ENCODE data around the gene PRKCA. TPM values are rescaled to one million over a fixed set of nuclear protein-coding genes. Genes with fewer than 3 reads are reported as not detected.

The PRKCA gene
- total RNA-seq, 4 donors from 2014 or later, result 9.8 to 25.6 (median 12.2) TPM

- 75% methylated on average over 6 of the region's 6 CpGs for WGBS
- H3K9me3 ChIP-seq, result no peaks in the 10 kb centered on the region
- no peak overlapping the region for H3K27ac ChIP-seq
- H3K4me1 ChIP-seq, result no peaks in the 10 kb centered on the region
- H3K4me3 ChIP-seq, result no peak overlapping the region
- TF ChIP-seq, protein P1, sequence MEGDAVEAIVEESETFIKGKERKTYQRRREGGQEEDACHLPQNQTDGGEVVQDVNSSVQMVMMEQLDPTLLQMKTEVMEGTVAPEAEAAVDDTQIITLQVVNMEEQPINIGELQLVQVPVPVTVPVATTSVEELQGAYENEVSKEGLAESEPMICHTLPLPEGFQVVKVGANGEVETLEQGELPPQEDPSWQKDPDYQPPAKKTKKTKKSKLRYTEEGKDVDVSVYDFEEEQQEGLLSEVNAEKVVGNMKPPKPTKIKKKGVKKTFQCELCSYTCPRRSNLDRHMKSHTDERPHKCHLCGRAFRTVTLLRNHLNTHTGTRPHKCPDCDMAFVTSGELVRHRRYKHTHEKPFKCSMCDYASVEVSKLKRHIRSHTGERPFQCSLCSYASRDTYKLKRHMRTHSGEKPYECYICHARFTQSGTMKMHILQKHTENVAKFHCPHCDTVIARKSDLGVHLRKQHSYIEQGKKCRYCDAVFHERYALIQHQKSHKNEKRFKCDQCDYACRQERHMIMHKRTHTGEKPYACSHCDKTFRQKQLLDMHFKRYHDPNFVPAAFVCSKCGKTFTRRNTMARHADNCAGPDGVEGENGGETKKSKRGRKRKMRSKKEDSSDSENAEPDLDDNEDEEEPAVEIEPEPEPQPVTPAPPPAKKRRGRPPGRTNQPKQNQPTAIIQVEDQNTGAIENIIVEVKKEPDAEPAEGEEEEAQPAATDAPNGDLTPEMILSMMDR (IDR thresholded peaks at IDR 0.05), result no peak
- TF ChIP-seq EP300 (IDR thresholded peaks at IDR 0.05) (no peak), POLR2A (IDR thresholded peaks at IDR 0.05) (no peak), POLR2AphosphoS5 (IDR thresholded peaks at IDR 0.05) (no peak)
- no peak for DNase-seq (ENCODE audit: low spot score in 2 of 2)
- peaks cover 25% of the 10 kb centered on the region for H3K27me3 ChIP-seq
- H3K36me3 ChIP-seq, result no peaks in the 10 kb centered on the region
Observed at GRCh38 chr17:66819466-66819865, 517.1 kb downstream of the PRKCA start.

DNA sequence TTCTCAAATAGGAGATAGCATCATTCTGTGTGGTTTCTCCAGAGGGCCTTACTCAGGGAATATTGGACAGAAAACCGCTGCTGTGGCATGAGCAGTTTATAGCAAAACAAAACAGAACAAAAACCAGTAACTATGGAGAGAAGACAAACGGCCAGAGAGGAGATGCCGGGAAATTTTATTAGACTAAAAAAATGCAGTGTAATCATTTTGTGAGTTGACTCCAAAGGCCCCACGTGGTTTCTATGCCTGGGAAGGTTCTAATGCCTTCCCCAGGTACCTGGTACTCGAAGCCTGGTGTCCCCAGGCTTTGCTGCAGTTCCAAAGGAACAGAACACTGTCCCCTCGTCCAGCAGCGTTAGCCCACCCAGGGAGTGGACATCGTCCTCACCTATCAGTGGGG lies 519.6 kb downstream of the PRKCA start:
- no peaks in the 10 kb centered on the region for H3K4me1 ChIP-seq
- H3K4me3 ChIP-seq, result no peak overlapping the region
- H3K36me3 ChIP-seq, result no peaks in the 10 kb centered on the region
- peaks cover 41% of the 10 kb centered on the region for H3K27me3 ChIP-seq
- TF ChIP-seq, protein P1 (IDR thresholded peaks at IDR 0.05), result no peak
- no peak for TF ChIP-seq POLR2AphosphoS5 (IDR thresholded peaks at IDR 0.05)
- TF ChIP-seq EP300 (IDR thresholded peaks at IDR 0.05), result no peak
- no peak overlapping the region for H3K27ac ChIP-seq
- no peaks in the 10 kb centered on the region for H3K9me3 ChIP-seq
- 75% methylated on average over 8 of the region's 8 CpGs for WGBS
- DNase-seq (ENCODE audit: low spot score in 2 of 2), result no peak

GRCh38 chr17:66826856-66827255 lies 524.4 kb downstream of the PRKCA start:
- Histone ChIP-seq H3K4me3 (no peak overlapping the region), H3K9me3 (no peaks in the 10 kb centered on the region), H3K36me3 (no peaks in the 10 kb centered on the region), H3K27ac (no peak overlapping the region), H3K4me1 (no peaks in the 10 kb centered on the region), H3K27me3 (peaks cover 67% of the 10 kb centered on the region)
- no peak for DNase-seq (ENCODE audit: low spot score in 2 of 2)
- no peak for TF ChIP-seq POLR2A (IDR thresholded peaks at IDR 0.05)
- TF ChIP-seq, protein P1 (IDR thresholded peaks at IDR 0.05), result no peak
- no peak for TF ChIP-seq POLR2AphosphoS5 (IDR thresholded peaks at IDR 0.05)
- no peak for TF ChIP-seq EP300 (IDR thresholded peaks at IDR 0.05)
- 66% methylated on average over 6 of the region's 6 CpGs for WGBS

DNA sequence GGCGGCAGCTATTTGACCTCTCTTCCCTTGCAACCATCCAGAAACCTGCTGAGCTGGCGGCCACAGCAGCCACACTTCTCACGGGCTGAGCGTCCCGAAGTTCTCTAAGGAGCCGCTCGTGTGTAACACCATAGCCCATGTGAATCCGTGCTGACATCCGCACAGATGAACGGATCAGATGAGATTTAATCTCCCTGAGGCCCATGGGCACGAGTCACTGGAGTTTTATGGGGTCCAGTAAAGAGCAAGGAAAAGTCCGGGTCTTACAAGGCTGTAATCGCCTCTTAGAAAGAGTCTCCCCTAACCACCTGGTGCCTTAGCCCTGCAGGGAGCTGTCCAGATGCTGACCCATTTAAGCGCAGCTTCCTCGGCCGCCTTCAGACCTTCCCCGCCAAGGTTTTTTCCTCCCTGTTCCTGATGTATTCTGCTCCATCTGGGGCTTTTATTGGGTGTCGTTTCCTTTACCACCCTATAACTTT lies 527.0 kb downstream of the PRKCA start:
- Histone ChIP-seq H3K36me3 (no peaks in the 10 kb centered on the region), H3K27ac (no peak overlapping the region), H3K27me3 (peaks cover 74% of the 10 kb centered on the region), H3K4me1 (no peaks in the 10 kb centered on the region), H3K4me3 (no peak overlapping the region), H3K9me3 (no peaks in the 10 kb centered on the region)
- 9% methylated on average over 17 of the region's 18 CpGs for WGBS
- no peak for TF ChIP-seq POLR2AphosphoS5 (IDR thresholded peaks at IDR 0.05)
- no peak for TF ChIP-seq EP300 (IDR thresholded peaks at IDR 0.05)
- TF ChIP-seq, protein P1 (IDR thresholded peaks at IDR 0.05), result no peak
- no peak for TF ChIP-seq POLR2A (IDR thresholded peaks at IDR 0.05)
- peak in 1 of 2 donors; percentile 53 for DNase-seq (ENCODE audit: low spot score in 2 of 2)

DNA sequence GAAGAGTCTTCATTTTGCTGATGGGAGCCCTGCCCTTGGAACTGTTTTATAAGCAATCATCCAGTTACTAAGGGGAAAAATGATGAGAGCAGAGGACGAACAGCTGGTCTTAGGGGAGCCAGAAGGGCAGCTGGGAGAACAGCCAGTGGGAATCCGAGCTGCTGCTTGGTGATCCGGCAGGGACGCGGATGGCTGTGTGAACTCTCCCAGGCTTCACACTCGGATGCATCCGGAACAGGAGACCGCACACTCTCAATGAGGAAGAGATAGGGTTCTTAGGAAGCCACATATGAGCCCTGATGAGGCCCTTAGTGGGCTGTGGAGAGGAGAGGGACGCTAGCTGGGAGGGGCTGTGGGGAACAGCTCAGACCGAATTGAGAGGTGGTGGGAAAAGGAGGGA lies 527.5 kb downstream of the PRKCA start:
- H3K4me3 ChIP-seq, result no peak overlapping the region
- no peak for TF ChIP-seq EP300 (IDR thresholded peaks at IDR 0.05)
- TF ChIP-seq POLR2AphosphoS5 (IDR thresholded peaks at IDR 0.05), result no peak
- TF ChIP-seq, protein P1 (IDR thresholded peaks at IDR 0.05), result no peak
- TF ChIP-seq POLR2A (IDR thresholded peaks at IDR 0.05), result no peak
- H3K27me3 ChIP-seq, result peaks cover 74% of the 10 kb centered on the region
- peak in 1 of 2 donors; percentile 20 for DNase-seq (ENCODE audit: low spot score in 2 of 2)
- H3K4me1 ChIP-seq, result peaks cover 3% of the 10 kb centered on the region
- no peaks in the 10 kb centered on the region for H3K36me3 ChIP-seq
- no peak overlapping the region for H3K27ac ChIP-seq
- H3K9me3 ChIP-seq, result no peaks in the 10 kb centered on the region
- 13% methylated on average over 10 of the region's 10 CpGs for WGBS

Measured in suprapubic skin (tissue), 4 donors.